Measurements from ENCODE around the gene SND1. TPM values are rescaled to one million over a fixed set of nuclear protein-coding genes. Genes with fewer than 3 reads are reported as not detected.

SND1 gene
- total RNA-seq, 4 donors from 2014 or later: 62.0 to 89.4 (median 82.1) TPM

DNA sequence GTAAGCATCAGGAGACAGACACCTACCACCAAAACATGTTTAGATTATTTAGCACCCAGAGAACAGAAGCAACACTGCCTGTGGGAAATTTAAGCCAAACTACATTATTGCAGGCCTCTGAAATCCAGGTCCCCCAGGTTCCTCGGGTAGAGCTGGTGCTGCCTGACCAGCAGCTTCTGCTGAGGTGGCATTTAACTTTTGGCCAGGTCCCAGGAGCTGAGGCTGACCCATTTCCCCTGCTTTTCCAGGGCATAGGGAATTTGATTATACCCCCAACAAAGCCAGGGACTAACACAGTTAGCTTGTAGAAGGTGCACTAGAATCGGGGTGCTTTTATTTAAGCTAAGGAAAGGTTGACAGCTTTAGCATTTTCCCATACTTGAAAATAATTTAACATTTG, 374.6 kb downstream of the SND1 start:
- DNase-seq (ENCODE audit: low spot score in 2 of 2): no peak
- H3K4me3 ChIP-seq (ENCODE audit: low read depth, poor library complexity, severe bottlenecking): no peak overlapping the region
- WGBS, 2 donors: 75 to 80% methylated on average over 2 of the region's 2 CpGs
- intact Hi-C loops (cut with DNase I; ENCODE audit: low total_unique reads): no loop called here
- no peak for TF ChIP-seq POLR2A (IDR thresholded peaks at IDR 0.05)
- TF ChIP-seq, protein P1, sequence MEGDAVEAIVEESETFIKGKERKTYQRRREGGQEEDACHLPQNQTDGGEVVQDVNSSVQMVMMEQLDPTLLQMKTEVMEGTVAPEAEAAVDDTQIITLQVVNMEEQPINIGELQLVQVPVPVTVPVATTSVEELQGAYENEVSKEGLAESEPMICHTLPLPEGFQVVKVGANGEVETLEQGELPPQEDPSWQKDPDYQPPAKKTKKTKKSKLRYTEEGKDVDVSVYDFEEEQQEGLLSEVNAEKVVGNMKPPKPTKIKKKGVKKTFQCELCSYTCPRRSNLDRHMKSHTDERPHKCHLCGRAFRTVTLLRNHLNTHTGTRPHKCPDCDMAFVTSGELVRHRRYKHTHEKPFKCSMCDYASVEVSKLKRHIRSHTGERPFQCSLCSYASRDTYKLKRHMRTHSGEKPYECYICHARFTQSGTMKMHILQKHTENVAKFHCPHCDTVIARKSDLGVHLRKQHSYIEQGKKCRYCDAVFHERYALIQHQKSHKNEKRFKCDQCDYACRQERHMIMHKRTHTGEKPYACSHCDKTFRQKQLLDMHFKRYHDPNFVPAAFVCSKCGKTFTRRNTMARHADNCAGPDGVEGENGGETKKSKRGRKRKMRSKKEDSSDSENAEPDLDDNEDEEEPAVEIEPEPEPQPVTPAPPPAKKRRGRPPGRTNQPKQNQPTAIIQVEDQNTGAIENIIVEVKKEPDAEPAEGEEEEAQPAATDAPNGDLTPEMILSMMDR (IDR thresholded peaks at IDR 0.05): no peak

DNA sequence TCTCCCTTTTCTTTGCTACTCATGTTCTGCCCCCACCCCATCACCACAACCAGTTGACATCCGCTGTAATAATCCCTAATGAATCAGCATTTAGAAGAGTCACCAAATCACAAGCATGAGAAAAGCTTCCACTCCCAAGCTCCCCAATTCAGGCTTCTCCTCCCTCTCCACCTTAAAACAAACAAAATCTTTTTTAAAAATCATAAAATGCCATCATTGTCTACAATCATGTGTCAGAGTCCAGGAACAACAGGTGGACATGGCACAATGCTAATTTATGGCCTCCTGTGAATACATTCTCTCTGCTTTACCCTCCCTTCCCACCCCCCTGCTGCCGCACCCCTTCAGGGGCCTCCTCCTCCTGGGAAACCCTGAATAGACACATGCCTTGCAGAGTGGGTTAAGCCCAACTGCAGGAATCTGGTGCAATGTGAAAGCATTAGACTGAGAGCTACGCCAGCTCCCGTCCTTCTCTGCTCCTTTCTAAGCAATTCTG, 375.5 kb downstream of the SND1 start:
- no peak overlapping the region for H3K4me3 ChIP-seq (ENCODE audit: low read depth, poor library complexity, severe bottlenecking)
- intact Hi-C loops (cut with DNase I; ENCODE audit: low total_unique reads): no loop called here
- 74 to 82% methylated on average over 4 of the region's 4 CpGs for WGBS, 2 donors
- TF ChIP-seq, protein P1 (IDR thresholded peaks at IDR 0.05): no peak
- no peak for TF ChIP-seq POLR2A (IDR thresholded peaks at IDR 0.05)
- DNase-seq (ENCODE audit: low spot score in 2 of 2): no peak

DNA sequence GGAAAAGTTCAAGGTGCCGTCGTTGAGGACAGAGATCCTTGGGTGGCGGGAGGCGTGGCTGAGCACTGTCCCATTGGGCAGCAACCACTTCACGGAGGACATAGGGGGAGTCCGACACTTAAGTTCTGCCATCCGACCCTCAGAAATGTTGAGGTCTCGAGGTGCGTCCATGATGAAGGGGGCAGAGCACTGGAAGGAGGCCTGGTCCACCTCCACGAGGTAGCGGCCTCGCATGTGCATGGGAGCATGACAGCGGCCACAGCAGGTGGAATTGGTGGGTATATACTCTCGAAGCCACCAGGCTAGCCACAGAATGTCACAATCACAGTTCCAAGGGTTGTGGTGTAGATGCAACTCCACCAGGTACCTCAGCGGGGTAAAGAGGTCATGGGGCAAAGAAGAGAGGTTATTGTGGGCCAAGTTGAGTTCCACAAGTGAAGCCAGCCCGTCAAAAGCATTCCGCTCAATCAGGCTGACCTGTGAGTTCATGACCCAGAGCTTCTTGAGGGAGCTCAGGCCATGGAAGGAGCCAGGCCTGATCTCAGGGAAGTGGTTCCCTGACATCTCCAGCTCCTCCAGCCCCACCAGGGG, 377.5 kb downstream of the SND1 start:
- no peak for TF ChIP-seq POLR2A (IDR thresholded peaks at IDR 0.05)
- TF ChIP-seq, protein P1 (IDR thresholded peaks at IDR 0.05): no peak
- intact Hi-C loops (cut with DNase I; ENCODE audit: low total_unique reads): no loop called here
- WGBS, 2 donors: 97% methylated on average over 17 of the region's 17 CpGs
- no peak for DNase-seq (ENCODE audit: low spot score in 2 of 2)
- no peak overlapping the region for H3K4me3 ChIP-seq (ENCODE audit: low read depth, poor library complexity, severe bottlenecking)

DNA sequence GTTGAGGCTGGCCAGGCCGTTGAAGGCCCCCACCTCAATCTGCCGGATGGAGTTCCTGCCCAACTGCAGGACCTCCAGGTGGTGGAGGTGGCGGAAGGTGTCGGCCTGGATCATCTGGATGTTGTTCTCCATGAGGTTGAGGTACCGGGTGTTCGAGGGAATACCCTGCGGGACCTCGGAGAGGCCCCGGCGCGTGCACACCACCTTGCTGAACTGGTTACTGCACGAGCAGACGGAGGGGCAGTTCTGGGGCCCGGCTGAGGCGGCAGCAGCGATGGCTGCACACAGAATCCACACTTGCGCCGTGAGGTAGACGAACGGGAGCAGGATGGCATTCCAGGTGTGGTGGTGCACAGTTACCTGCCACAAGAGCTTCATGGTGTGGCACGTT, 378.3 kb downstream of the SND1 start:
- H3K4me3 ChIP-seq (ENCODE audit: low read depth, poor library complexity, severe bottlenecking): no peak overlapping the region
- no peak for DNase-seq (ENCODE audit: low spot score in 2 of 2)
- intact Hi-C loops (cut with DNase I; ENCODE audit: low total_unique reads): no loop called here
- no peak for TF ChIP-seq POLR2A (IDR thresholded peaks at IDR 0.05)
- TF ChIP-seq, protein P1 (IDR thresholded peaks at IDR 0.05): no peak
- 78 to 90% methylated on average over 21 of the region's 21 CpGs for WGBS, 2 donors

DNA sequence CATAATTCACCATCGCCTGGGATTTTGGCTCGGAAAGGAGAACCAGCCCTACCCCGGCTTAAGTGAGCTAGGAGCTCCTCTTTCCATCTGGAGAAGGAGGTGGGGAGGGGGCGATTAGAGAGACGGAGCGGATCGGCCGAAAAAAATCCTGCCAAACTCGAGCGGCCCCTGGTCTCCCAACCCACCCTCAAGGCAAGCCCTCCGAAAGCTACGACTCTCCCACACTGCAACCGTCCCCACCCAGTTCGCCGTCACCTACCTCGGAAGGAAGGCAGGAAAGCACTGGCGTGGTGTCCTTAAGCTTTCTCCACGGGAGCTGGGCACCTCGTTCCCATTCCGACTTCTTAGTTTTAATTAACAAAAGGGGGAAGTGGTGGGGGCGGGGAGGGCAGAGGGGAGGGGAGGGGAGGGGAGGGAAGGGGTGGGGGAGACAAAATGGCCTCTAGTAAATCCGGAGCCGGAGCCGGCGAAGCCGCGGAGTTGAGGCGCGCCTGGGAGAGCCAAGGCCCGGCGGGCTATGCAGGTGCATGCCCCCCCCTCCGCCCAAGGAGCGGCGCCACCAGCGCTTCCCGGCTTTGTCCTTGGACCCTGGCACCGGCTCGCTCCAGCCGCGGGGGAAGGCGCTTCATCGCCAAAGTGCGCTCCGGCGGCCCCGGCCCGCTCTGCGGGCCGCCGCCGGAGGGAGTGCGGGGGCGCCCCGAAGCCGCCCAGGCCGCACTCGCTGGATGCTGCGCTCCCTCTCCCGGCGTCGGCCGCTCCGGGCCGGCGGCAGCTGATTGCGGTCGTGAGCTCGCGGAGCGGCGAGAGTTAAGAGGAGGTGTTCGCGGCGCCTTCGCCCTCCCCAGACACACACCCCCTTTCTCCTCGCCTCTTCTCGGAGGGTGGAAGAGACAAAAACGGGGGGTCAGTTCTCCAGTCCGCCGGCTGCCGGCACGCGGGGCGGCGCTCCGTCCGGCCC, 378.9 kb downstream of the SND1 start, which contains the start of gene LRRC4:
Gene LRRC4, minus strand, starts transcription at position 784 of the 958 bp plus-strand sequence. CDS start 797 bp downstream, outside the sequence.
- 14 to 17% methylated on average over 37 to 51 of the region's 87 CpGs for WGBS, 2 donors

More for the DNA sequence above, 378.9 kb downstream of the SND1 start, which contains the start of gene LRRC4:
- DNase-seq (ENCODE audit: low spot score in 2 of 2): no peak
- no peak for TF ChIP-seq POLR2A (IDR thresholded peaks at IDR 0.05)
- TF ChIP-seq, protein P1 (IDR thresholded peaks at IDR 0.05): no peak
- no peak within 1 kb of the TSS for H3K4me3 ChIP-seq (ENCODE audit: low read depth, poor library complexity, severe bottlenecking)
- intact Hi-C loops (cut with DNase I; ENCODE audit: low total_unique reads): no loop called here
